Measurements from ENCODE around the gene SET. TPM values are rescaled to one million over a fixed set of nuclear protein-coding genes. Genes with fewer than 3 reads are reported as not detected.

Gene SET
- polyA plus RNA-seq, 1 donor (not counting 4 experiments of a cell fraction or from before 2014, with no cell fraction given): 267 TPM

DNA sequence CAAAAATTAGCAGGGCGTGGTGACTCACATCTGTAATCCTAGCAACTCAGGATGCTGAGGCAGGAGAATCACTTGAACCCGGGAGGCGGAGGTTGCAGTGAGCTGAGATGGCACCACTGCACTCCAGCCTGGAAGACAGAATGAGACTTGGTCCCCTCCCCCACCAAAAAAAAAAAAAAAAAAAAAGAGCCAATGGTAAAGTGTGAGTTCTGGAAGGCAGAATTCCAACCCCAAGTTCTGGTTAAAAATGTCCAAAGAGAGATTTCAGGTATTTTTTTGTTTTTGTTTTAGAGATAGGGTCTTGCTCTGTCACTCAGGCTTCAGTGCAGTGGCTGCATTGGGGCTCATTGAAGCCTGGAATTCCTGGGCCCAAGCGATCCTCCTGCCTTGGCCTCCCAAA is 1.6 kb upstream of the SET start:
- Histone ChIP-seq H3K9ac (ENCODE audit: control insufficient read depth, extremely low read depth, insufficient read depth, low read length) (no peak overlapping the region), H3K4me2 (ENCODE audit: control insufficient read depth, extremely low read depth, insufficient read depth, low read depth, low read length) (peak overlapping the region; percentile 85), H3K27me3 (ENCODE audit: control insufficient read depth, extremely low read depth, insufficient read depth, low read length) (no peaks in the 10 kb centered on the region), H3K4me3 (ENCODE audit: control insufficient read depth in 2 of 3, extremely low read depth in 1 of 3, insufficient read depth in 2 of 3, low read depth in 1 of 3, low read length in 3 of 3) (no peak overlapping the region), H3K9me3 (ENCODE audit: control insufficient read depth, low read depth, low read length) (no peaks in the 10 kb centered on the region), H3K4me1 (ENCODE audit: control insufficient read depth, extremely low read depth, insufficient read depth, low read length) (peaks cover 38% of the 10 kb centered on the region), H3K27ac (ENCODE audit: control insufficient read depth, insufficient read depth, low read length) (no peak overlapping the region), H3K36me3 (ENCODE audit: control insufficient read depth in 2 of 2, extremely low read depth in 1 of 2, insufficient read depth in 2 of 2, low read length in 2 of 2) (peaks cover 3 to 17% of the 10 kb centered on the region in 2 experiments), H3K79me2 (ENCODE audit: control insufficient read depth, insufficient read depth, low read length) (peaks cover 67% of the 10 kb centered on the region), H2AFZ (ENCODE audit: control insufficient read depth, low read length) (no peak overlapping the region), H4K20me1 (ENCODE audit: control insufficient read depth, extremely low read depth, insufficient read depth, low read length) (peaks cover 4% of the 10 kb centered on the region), H3K9me1 (ENCODE audit: control insufficient read depth, extremely low read depth, insufficient read depth, low read length) (no peaks in the 10 kb centered on the region)
- FAIRE-seq (no peak), DNase-seq (ENCODE audit: low read depth, low spot score) (no peak)
- dilution Hi-C loops (cut with MboI; ENCODE audit: extremely low pct_ligation_motif_present, low sequenced_read_pairs): no loop called here
- no peak for TF ChIP-seq EZH2 (IDR thresholded peaks at IDR 0.05; ENCODE audit: low read length)
- TF ChIP-seq, protein P1, sequence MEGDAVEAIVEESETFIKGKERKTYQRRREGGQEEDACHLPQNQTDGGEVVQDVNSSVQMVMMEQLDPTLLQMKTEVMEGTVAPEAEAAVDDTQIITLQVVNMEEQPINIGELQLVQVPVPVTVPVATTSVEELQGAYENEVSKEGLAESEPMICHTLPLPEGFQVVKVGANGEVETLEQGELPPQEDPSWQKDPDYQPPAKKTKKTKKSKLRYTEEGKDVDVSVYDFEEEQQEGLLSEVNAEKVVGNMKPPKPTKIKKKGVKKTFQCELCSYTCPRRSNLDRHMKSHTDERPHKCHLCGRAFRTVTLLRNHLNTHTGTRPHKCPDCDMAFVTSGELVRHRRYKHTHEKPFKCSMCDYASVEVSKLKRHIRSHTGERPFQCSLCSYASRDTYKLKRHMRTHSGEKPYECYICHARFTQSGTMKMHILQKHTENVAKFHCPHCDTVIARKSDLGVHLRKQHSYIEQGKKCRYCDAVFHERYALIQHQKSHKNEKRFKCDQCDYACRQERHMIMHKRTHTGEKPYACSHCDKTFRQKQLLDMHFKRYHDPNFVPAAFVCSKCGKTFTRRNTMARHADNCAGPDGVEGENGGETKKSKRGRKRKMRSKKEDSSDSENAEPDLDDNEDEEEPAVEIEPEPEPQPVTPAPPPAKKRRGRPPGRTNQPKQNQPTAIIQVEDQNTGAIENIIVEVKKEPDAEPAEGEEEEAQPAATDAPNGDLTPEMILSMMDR (optimal IDR thresholded peaks at IDR 0.05 in 1 of 3, IDR thresholded peaks at IDR 0.05 in 1 of 3, conservative IDR thresholded peaks at IDR 0.05 in 1 of 3; ENCODE audit: extremely low read depth in 1 of 3, insufficient read depth in 2 of 3, low read length in 3 of 3): no peak

GRCh38 chr9:128689293-128689774 is 312 bp downstream of the SET start:
- no peak for DNase-seq (ENCODE audit: low read depth, low spot score)
- Histone ChIP-seq H3K4me2 (ENCODE audit: control insufficient read depth, extremely low read depth, insufficient read depth, low read depth, low read length) (no peak overlapping the region), H3K9me3 (ENCODE audit: control insufficient read depth, low read depth, low read length) (no peaks in the 10 kb centered on the region), H4K20me1 (ENCODE audit: control insufficient read depth, extremely low read depth, insufficient read depth, low read length) (peaks cover 4% of the 10 kb centered on the region), H3K36me3 (ENCODE audit: control insufficient read depth in 2 of 2, extremely low read depth in 1 of 2, insufficient read depth in 2 of 2, low read length in 2 of 2) (peaks cover 5 to 32% of the 10 kb centered on the region in 2 experiments), H3K4me1 (ENCODE audit: control insufficient read depth, extremely low read depth, insufficient read depth, low read length) (peaks cover 34% of the 10 kb centered on the region), H3K79me2 (ENCODE audit: control insufficient read depth, insufficient read depth, low read length) (peaks cover 65% of the 10 kb centered on the region), H2AFZ (ENCODE audit: control insufficient read depth, low read length) (no peak overlapping the region), H3K27ac (ENCODE audit: control insufficient read depth, insufficient read depth, low read length) (peak overlapping the region; percentile 47), H3K4me3 (ENCODE audit: control insufficient read depth in 2 of 3, extremely low read depth in 1 of 3, insufficient read depth in 2 of 3, low read depth in 1 of 3, low read length in 3 of 3) (peak overlapping the region in 2 of 3 experiments; percentile 48 to 61), H3K9ac (ENCODE audit: control insufficient read depth, extremely low read depth, insufficient read depth, low read length) (peak overlapping the region; percentile 75), H3K9me1 (ENCODE audit: control insufficient read depth, extremely low read depth, insufficient read depth, low read length) (no peaks in the 10 kb centered on the region), H3K27me3 (ENCODE audit: control insufficient read depth, extremely low read depth, insufficient read depth, low read length) (no peaks in the 10 kb centered on the region)
- dilution Hi-C loops (cut with MboI; ENCODE audit: extremely low pct_ligation_motif_present, low sequenced_read_pairs): no loop called here
- no peak for FAIRE-seq
- TF ChIP-seq, protein P1 (optimal IDR thresholded peaks at IDR 0.05 in 1 of 3, IDR thresholded peaks at IDR 0.05 in 1 of 3, conservative IDR thresholded peaks at IDR 0.05 in 1 of 3; ENCODE audit: extremely low read depth in 1 of 3, insufficient read depth in 2 of 3, low read length in 3 of 3): no peak
- no peak for TF ChIP-seq EZH2 (IDR thresholded peaks at IDR 0.05; ENCODE audit: low read length)
